LNCaP clone FGC (cell line): ENCODE results near the gene GNG7.
"Not testable (repeated sequence)": the region's sequence is repeated elsewhere in the genome, so short reads cannot be mapped to it uniquely, and the experiment has no call there.

Experiments used
- DNase-seq: peaks from one replicate; pipeline ENCODE4 v3.0.0-alpha.2; 2011; ENCODE audit warnings: low read depth
- H3K4me3 ChIP-seq: 2 replicates; pipeline ENCODE4 v1.5.1; 2011; ENCODE audit warnings: mild to moderate bottlenecking, low read depth, low read length, control low read depth
- CTCF ChIP-seq: IDR thresholded peaks from 2 replicates; pipeline ENCODE4 v1.5.1; 2012; ENCODE audit warnings: mild to moderate bottlenecking; ENCODE audit not compliant: control insufficient read depth, insufficient read depth; ENCODE audit errors: extremely low read depth

GNG7 gene

DNA sequence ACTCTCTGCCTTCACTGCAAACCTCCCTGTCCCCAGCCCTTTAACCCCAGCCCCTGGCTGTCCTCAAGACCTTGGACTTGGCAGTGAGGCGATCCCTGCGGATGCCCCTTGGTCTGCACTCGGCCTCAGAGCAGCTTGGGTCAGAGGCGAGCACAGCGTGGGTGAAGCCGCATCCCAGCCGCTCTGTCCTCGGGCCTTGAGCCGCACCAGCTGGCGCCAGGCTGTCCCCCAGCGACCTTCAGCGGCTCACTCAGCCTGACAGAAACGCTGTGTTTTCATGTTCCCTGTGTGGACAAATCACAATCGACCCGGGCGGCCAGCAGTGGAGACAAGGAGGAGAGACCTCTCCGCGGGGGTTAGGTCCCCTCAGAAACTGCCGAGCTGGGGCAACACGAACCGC lies 52.0 kb downstream of the GNG7 start:
- H3K4me3 ChIP-seq, result no peak overlapping the region
- DNase-seq, result no peak
- TF ChIP-seq CTCF, result no peak

GRCh38 chr19:2648528-2648937 lies 54.0 kb downstream of the GNG7 start:
- peak; percentile 82 for TF ChIP-seq CTCF
- no peak overlapping the region for H3K4me3 ChIP-seq
- peak; percentile 56 for DNase-seq

DNA sequence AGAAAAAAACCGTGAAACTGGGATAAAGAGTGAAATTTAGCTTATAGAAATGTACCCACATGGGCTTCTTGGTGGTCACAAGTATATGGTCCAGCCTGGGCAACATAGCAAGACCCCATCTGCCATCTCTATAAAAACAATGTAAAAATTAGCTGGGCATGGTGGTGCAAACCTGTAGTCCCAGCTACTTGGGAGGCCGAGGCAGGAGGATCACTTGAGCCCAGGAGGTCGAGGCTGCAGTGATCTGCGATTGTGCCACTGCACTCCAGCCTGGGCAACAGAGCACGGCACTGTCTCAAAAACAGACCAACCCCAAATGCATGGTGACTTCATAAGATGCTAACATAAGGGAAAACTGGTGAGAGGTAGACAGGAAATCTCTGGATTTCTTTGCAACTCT lies 54.4 kb downstream of the GNG7 start:
- no peak for DNase-seq
- H3K4me3 ChIP-seq, result no peak overlapping the region
- TF ChIP-seq CTCF, result no peak

GRCh38 chr19:2646866-2647535 lies 55.5 kb downstream of the GNG7 start:
- no peak overlapping the region for H3K4me3 ChIP-seq
- TF ChIP-seq CTCF, result no peak
- no peak for DNase-seq

DNA sequence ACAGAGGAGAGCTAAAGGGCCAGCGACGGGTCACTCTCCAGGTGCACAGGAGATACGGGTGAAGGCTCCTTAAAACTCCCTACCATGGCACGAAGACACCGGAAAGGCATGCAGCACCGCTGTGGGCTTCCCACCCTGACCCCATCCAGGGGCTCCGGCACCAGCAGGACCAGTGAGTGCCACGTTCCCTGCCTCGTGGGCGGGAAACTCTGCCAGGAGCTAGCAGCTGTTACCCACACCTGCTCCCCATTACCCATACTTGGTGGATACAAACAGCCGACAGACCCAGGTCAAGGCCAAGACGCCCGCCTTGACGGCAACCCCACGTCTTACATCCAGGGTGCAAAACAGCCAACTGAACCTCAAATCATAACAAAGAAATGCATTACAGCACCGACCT lies 56.7 kb downstream of the GNG7 start:
- TF ChIP-seq CTCF, result no peak
- no peak for DNase-seq

DNA sequence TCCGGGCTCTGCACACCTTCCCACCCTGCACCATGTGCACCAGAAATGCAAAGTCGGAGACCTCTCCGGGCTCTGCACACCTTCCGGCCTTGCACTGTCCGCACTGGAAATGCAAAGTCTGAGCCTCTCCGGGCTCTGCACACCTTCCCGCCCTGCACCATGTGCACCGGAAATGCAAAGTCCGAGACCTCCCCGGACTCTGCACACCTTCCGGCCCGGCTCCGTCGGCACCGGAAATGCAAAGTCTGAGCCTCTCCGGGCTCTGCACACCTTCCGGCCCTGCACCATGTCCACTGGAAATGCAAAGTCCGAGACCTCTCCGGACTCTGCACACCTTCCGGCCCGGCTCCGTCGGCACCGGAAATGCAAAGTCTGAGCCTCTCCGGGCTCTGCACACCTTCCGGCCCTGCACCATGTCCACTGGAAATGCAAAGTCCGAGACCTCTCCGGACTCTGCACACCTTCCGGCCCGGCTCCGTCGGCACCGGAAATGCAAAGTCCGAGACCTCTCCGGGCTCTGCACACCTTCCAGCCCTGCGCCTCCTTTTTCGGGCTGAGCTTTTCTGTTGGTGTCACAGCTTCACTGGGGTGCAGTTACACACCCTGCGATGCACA lies 59.3 kb downstream of the GNG7 start:
- not testable (repeated sequence) for H3K4me3 ChIP-seq, DNase-seq

More for the DNA sequence above, 56.7 kb downstream of the GNG7 start:
- no peak overlapping the region for H3K4me3 ChIP-seq

- TF ChIP-seq CTCF, result no peak
- no peak for DNase-seq
- H3K4me3 ChIP-seq, result no peak overlapping the region
These were observed 61.2 kb downstream of the GNG7 start for GRCh38 chr19:2641332-2641698.
